ENCODE measurements around the gene LILRB4.
"Not testable (repeated sequence)": the region's sequence is repeated elsewhere in the genome, so short reads cannot be mapped to it uniquely, and the experiment has no call there.

Gene LILRB4

GRCh38 chr19:54650108-54650655 is 12.6 kb upstream of the LILRB4 start:
- no peak for DNase-seq (ENCODE audit: low read depth in 2 of 2)

DNA sequence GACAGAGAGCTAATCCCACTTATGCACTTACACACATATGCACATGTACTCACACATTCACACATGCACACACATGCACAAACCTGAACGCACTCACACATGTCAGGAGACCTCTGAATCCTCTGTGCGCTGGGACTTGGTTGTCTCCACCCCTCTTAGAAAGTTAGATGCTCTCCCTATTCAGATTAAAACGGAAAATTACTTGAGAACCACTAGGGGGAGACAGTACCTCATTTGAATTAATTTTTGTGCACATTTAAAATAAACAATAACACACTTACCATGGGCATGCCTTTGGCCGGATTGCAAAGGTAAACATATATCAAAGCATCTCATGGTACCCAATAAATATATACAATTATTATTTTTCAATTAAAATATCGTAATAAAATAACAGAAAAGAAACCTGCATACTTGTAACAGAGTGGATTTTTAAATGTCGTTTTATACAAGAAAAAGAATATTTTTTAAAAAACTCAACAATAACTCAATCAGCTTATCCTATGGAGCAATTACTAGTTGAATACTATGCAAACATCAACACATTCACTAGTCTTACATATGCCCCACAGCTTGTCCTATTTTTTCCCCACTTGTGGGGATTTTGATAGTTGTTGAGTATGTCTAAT is 9.5 kb upstream of the LILRB4 start:
- no peak for DNase-seq (ENCODE audit: low read depth in 2 of 2)

GRCh38 chr19:54654447-54655321 is 8.1 kb upstream of the LILRB4 start:
- DNase-seq (ENCODE audit: low read depth in 2 of 2) = no peak

- no peak for DNase-seq (ENCODE audit: low read depth in 2 of 2)
Observed at GRCh38 chr19:54659300-54659699, 3.5 kb upstream of the LILRB4 start.

GRCh38 chr19:54660306-54660705 is 2.5 kb upstream of the LILRB4 start:
- DNase-seq (ENCODE audit: low read depth in 2 of 2) = no peak

DNA sequence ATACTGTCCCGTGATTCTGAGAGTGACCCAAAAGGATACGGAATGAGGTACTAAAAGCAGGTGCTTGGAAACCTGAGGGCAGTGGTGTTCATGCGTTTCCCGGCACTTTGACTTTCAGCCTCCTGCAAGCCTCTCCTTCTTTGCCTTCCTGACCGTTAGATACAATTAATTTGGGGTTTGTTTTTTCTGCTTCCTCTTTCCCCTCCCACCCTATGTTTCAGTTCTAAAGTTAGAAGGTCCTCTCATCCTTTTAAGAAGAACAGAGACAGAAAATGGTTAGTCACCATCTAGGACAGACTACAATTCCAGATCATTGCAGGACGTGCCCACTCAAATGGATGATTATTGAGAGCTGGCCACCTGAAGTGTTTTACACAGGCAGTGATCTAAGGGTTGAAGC is 1.8 kb upstream of the LILRB4 start:
- DNase-seq (ENCODE audit: low read depth in 2 of 2) = no peak

GRCh38 chr19:54661846-54662481 is 821 bp upstream of the LILRB4 start:
- no peak for DNase-seq (ENCODE audit: low read depth in 2 of 2)

DNA sequence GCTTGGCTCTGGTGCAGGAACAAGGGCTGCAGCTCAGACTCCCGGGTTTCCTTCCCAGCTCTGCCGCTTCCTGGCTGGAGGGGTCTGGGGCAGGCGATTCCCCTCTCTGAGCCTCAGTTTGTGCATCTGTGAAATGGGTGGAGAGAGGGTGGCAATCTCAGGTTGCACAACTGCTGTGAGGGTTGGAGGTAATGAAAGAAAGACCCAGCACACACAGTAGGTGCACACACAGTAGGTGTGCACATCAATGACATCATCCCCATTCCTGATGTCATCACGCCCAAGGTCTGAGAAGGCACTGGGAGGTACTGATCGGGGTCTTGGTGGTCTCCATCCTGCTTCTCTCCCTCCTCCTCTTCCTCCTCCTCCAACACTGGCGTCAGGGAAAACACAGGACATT is 2.7 kb downstream of the LILRB4 start:
- no peak for DNase-seq (ENCODE audit: low read depth in 2 of 2)

DNA sequence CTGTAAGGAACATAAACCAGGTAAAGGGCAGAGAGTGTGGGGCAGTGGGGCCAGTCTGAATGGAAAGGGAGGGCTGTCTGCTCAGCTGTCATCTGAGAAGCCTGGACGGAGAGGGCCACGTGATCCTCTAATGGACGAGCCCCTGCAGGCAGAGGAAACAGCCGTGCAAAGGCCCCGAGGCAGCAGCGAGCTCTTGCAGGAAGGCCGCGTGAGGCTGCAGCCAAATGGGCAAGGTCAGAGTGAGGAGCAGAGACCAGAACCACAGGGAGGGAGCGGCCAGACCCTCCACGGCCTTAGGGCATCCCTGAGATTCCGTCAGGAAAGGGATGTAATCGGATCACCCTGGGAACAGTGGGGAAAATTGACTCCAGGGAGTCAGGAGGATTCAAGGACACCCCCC is 4.4 kb downstream of the LILRB4 start:
- no peak for DNase-seq (ENCODE audit: low read depth in 2 of 2)

DNA sequence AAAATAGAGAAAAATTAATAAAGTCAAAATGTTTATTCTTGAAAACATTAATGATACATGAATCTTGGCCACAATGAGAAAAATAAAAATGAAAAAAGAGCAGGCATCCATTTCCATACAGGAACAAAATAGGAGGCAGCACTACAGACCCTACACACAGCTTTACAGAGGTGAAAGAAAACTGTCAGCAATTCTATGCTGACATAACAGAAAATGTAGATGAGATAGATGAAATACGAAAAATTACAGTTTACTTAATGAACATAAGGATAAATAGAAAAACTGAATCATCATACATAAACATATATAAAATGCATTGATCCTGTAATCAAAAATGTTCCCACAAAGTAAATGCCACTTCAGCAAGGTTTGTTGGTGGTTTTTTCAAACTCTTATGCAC is 5.6 kb downstream of the LILRB4 start:
- no peak for DNase-seq (ENCODE audit: low read depth in 2 of 2)

DNA sequence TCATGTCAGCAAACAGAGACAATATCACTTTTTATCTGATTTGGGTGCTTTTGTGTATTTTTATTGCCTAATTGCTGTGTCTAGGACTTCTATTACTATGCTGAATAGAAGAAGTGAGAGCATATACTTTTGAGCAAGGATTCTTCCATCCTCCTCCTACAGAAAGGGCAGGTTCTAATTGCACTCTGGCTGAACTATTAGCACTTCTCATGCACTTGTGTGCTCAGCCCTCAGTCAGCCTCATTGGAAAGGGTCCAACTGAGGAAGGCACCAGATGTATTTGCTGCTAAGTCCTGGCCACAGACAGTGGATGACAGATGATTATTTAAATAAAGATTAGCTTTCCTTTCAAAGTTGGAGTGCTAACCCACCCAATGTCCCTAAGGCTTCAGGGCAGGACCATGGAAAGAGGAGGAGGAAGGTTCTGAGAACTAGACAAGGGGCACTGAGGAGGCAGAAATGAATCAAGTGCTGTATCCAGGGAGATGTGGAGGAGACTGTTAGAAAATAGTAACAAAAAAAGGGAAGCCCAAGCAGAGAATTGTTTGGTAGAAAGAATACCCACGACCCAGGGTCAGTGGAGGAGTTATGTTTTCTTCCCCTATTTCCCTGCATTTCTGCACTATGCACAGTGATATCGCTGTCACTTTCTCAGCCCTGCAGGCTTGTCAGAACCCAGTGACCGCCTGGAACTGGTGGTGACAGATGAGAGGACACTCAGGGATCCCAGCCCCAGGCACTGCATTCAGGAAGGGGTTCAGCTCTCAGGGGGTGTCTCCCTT is 8.0 kb downstream of the LILRB4 start:
- no peak for DNase-seq (ENCODE audit: low read depth in 2 of 2)

- no peak for DNase-seq (ENCODE audit: low read depth in 2 of 2)
Observed at GRCh38 chr19:54673222-54673621, 10.4 kb downstream of the LILRB4 start.

GRCh38 chr19:54674021-54674617 is 11.3 kb downstream of the LILRB4 start:
- no peak for DNase-seq (ENCODE audit: low read depth in 2 of 2)

DNA sequence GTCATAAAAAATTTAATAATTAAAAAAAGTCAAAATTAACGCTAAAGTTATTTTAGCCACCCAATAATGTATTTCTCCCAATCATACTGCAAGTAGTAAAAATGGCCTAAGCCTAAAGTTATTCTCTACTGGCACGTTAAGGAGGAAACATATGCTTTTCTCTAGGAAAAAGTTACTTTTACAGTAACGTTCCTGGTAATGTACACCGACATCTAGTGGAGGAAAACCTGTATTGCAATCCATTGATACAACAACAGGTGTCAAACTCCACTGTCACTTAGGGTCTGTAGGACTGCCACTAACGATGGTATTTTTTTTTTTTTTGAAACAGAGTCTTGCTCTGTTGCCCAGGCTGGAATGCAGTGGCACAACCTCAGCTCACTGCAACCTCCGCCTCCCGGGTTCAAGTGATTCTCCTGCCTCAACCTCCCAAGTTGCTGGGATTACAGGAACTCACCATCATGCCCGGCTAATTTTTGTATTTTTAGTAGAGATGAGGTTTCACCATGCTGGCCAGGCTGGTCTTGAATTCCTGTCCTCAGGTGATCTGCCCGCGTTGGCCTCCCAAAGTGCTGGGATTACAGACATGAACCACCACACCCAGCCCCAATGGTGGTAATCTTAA is 13.5 kb downstream of the LILRB4 start:
- DNase-seq (ENCODE audit: low read depth in 2 of 2) = peak in 1 of 2 experiments; percentile 0

- no peak for DNase-seq (ENCODE audit: low read depth in 2 of 2)
Observed at GRCh38 chr19:54677217-54677616, 14.4 kb downstream of the LILRB4 start.

DNA sequence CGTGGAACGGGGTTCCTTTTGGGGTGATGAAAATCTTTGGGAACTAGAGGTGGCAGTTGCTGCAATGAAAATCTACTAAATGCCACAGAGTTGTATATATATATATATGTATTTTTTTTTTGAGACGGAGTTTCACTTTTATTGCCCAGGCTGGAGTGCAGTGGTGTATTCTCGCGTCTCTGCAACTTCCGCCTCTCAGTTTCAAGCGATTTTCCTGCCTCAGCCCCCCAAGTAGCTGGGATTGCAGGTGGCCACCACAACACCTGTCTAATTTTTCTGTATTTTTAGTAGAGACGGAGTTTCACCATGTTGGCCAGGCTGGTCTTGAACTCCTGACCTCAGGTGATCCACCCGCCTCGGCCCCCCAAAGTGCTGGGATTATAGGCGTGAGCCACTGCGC is 18.8 kb downstream of the LILRB4 start:
- not testable (repeated sequence) for DNase-seq (ENCODE audit: low read depth in 2 of 2)

- DNase-seq (ENCODE audit: low read depth in 2 of 2) = no peak
Observed at GRCh38 chr19:54682306-54682856, 19.6 kb downstream of the LILRB4 start.

GRCh38 chr19:54684527-54684926 is 21.7 kb downstream of the LILRB4 start:
- DNase-seq (ENCODE audit: low read depth in 2 of 2) = no peak

DNA sequence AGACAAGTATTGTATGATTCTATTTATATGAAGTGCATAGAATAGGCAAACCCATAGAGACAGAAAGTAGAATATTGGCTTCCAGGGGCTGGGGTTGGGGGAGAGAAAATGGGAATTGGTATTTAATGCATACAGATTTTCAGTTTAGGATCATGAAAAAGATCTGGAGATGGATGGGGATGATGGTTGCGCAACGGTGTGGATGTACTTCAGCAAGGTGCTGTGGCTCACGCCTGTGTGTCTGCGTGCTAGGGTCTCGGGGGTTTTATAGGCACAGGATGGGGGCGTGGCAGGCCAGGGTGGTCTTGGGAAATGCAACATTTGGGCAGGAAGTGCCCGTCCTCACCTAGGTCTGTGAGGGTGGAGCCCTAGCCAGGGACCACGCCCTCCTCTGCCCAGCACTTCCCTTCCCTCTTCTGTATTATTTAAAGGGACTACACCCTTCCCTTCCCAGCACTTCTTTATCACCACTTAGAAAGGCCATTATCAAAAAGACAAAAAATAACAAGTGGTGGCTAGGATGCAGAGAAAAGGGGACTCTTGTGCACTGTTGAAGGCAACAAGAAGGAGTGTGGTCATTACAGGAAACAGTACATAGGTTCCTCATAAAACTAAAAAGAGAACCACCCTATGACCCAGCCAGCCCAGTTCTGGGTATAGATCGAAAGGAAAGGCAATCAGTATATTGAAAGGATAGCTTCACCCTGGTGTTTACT is 29.0 kb downstream of the LILRB4 start:
- no peak for DNase-seq (ENCODE audit: low read depth in 2 of 2)

DNA sequence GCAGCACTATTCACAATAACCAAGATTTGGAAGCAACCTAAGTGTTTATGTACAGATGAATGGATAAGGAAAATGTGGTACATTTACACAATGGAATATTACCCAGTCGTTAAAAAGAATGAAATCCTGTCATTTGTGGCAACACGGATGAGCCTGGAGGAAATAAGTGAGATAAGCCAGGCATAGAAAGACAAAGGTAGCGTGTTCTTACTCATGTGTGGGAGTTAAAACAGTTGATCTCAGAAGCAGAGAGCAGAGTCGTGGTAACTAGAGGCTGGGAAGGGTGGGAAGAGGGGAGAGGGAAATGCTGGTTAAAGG is 29.5 kb downstream of the LILRB4 start:
- DNase-seq (ENCODE audit: low read depth in 2 of 2) = no peak

All from fibroblast of skin of left quadriceps (primary cell).